C4-2B (cell line): ENCODE data around the gene UBE2Z.

Experiments
- ZFX ChIP-seq: fragments of 450-650 bp; IDR thresholded peaks from 2 replicates; pipeline ENCODE4 v1.6.1; 2017
- TF ChIP-seq, protein P1 (sequence below): fragments of 450-650 bp; conservative IDR thresholded peaks from 2 replicates; pipeline ENCODE4 v1.5.1; 2017; ENCODE audit warnings: mild to moderate bottlenecking

DNA sequence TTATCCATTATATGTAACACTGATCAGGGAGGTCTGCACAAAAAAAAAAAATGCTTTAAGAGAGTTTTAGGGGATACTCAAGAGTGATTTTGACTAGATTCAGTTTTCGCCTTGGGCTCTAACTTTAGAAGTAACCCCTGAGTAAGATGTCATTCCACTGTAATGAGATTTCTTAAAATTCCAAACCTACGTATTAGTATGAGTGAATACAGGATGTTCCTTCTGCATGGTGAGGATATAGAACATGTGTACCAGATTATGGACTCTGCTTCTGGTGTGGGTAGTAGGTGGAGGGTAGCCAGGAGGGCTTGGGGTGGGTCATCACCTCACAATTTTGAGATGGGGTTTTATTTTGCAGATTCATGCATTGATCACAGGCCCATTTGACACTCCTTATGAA lies 4.3 kb downstream of the UBE2Z start:
- TF ChIP-seq, protein P1, sequence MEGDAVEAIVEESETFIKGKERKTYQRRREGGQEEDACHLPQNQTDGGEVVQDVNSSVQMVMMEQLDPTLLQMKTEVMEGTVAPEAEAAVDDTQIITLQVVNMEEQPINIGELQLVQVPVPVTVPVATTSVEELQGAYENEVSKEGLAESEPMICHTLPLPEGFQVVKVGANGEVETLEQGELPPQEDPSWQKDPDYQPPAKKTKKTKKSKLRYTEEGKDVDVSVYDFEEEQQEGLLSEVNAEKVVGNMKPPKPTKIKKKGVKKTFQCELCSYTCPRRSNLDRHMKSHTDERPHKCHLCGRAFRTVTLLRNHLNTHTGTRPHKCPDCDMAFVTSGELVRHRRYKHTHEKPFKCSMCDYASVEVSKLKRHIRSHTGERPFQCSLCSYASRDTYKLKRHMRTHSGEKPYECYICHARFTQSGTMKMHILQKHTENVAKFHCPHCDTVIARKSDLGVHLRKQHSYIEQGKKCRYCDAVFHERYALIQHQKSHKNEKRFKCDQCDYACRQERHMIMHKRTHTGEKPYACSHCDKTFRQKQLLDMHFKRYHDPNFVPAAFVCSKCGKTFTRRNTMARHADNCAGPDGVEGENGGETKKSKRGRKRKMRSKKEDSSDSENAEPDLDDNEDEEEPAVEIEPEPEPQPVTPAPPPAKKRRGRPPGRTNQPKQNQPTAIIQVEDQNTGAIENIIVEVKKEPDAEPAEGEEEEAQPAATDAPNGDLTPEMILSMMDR = no peak
- no peak for TF ChIP-seq ZFX
